IMR-90 (cell line): Measurements from ENCODE around the gene CACNA2D1.

Source experiments
- BHLHE40 ChIP-seq: fragments of 150-350 bp; IDR thresholded peaks from 2 replicates; pipeline ENCODE4 v1.6.1; 2016; ENCODE audit warnings: mild to moderate bottlenecking, low read depth, low read length
- CTCF ChIP-seq: conservative IDR thresholded peaks from 2 replicates; pipeline ENCODE4 v1.5.1; 2012; ENCODE audit warnings: mild to moderate bottlenecking, low read depth, low read length, improper control_type of control experiment
- FOS ChIP-seq: fragments of 150-350 bp; IDR thresholded peaks from 2 replicates; pipeline ENCODE4 v1.6.1; 2016; ENCODE audit warnings: low read depth, low read length
- MAFK ChIP-seq: IDR thresholded peaks from 2 replicates; pipeline ENCODE4 v1.6.1; 2012; ENCODE audit warnings: low read depth, low read length, improper control_type of control experiment
- MAZ ChIP-seq: IDR thresholded peaks from 2 replicates; pipeline ENCODE4 v1.6.1; 2012; ENCODE audit warnings: low read depth, mild to moderate bottlenecking, low read length, improper control_type of control experiment, moderate library complexity, borderline replicate concordance
- POLR2A ChIP-seq: IDR thresholded peaks from 2 replicates; pipeline ENCODE4 v1.6.1; 2012; ENCODE audit warnings: mild to moderate bottlenecking, low read depth, low read length
- RCOR1 ChIP-seq: IDR thresholded peaks from 2 replicates; pipeline ENCODE4 v1.6.1; 2012; ENCODE audit warnings: mild to moderate bottlenecking, low read length, improper control_type of control experiment; ENCODE audit not compliant: insufficient replicate concordance
- RFX5 ChIP-seq: IDR thresholded peaks from 2 replicates; pipeline ENCODE4 v1.8.0; 2012; ENCODE audit warnings: low read depth, mild to moderate bottlenecking, low read length, moderate library complexity
- USF2 ChIP-seq: fragments of 150-350 bp; IDR thresholded peaks from 2 replicates; pipeline ENCODE4 v1.6.1; 2017; ENCODE audit warnings: mild to moderate bottlenecking, antibody characterized with exemption, low read length, low read depth

GRCh38 chr7:82057476-82057875 lies 386.1 kb downstream of the CACNA2D1 start:
- no peak for TF ChIP-seq CTCF
- no peak for TF ChIP-seq RFX5
- TF ChIP-seq POLR2A, result no peak
- no peak for TF ChIP-seq USF2
- TF ChIP-seq RCOR1, result no peak
- no peak for TF ChIP-seq MAFK
- TF ChIP-seq FOS, result no peak
- no peak for TF ChIP-seq BHLHE40
- no peak for TF ChIP-seq MAZ
